ENCODE measurements around the gene ITGA3. TPM values are rescaled to one million over a fixed set of nuclear protein-coding genes. Genes with fewer than 3 reads are reported as not detected.

ITGA3 gene
- total and polyA plus RNA-seq, 2 of the 13 experiments (the other 11 are each of a cell fraction or from before 2014, with no cell fraction given): 0.48 to 0.69 TPM

DNA sequence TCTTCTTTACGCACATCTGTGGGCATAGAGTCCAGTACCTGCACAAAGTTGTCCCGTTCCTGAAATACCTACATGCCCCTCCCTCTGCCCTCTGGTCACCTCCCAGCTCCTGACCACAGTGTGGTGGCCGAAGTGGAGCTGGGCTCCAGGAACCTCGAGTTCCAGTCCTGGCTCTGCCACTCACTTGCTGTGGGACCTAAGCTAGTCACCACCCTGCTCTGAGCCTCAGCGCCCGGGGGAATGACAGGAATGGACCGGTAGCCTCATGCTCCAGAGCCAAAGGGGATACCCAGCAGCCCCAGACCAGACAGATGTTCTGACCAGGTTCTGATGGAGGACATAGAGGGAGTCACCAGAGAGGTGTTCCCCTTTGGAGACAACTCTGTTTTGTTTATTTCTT lies 26.7 kb upstream of the ITGA3 start:
- BruUV-seq (replicated peaks): no TSS peak

DNA sequence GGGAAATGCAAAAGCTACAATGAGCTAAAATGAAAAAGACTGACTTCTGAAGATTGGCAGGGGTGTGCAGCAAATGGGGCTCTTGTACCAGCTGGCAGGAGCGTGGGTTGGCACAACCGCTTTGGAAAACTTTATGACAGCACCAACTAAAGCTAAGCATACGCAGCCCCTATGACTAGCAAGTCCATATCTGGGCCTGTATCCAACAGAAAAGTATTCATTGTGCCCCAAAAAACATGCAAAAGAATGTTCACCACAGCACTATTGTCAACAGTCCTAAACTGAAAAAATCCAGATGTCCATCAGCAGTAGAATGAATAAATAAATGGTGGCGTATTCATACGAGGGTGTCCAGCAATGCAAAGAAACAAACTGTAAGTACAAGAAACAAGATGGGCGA lies 22.6 kb upstream of the ITGA3 start:
- no peak for ATAC-seq
- CTCF ChIA-PET (ENCODE audit: low intra/inter-chr PET ratio, low total read pairs): no interaction called here
- POLR2A ChIA-PET: no interaction called here
- Histone ChIP-seq H3K9ac (ENCODE audit: insufficient read depth, low read depth, low read length) (no peak overlapping the region), H3K79me2 (ENCODE audit: insufficient read depth, low read length) (no peaks in the 10 kb centered on the region), H3K36me3 (replicated peaks in 1 of 2; ENCODE audit: control insufficient read depth in 1 of 2, insufficient read depth in 2 of 2, low read length in 2 of 2) (no peaks in the 10 kb centered on the region), H3K9me3 (ENCODE audit: low read length) (no peaks in the 10 kb centered on the region), H4K20me1 (ENCODE audit: insufficient read depth, low read length) (no peaks in the 10 kb centered on the region), H3K27ac (ENCODE audit: extremely low read length, insufficient read depth, low read length) (no peak overlapping the region), H3K27me3 (ENCODE audit: control insufficient read depth in 1 of 2, insufficient read depth in 2 of 2, low read length in 2 of 2) (peaks cover 0 to 9% of the 10 kb centered on the region in 2 experiments; a peak in 2 of 5 replicates), H2AFZ (ENCODE audit: low read length) (no peak overlapping the region), H3K4me1 (ENCODE audit: insufficient read depth, low read length) (peaks cover 34% of the 10 kb centered on the region), H3K4me3 (replicated peaks in 1 of 3; ENCODE audit: insufficient read depth in 1 of 3, low read depth in 2 of 3, low read length in 3 of 3) (no peak overlapping the region), H3K4me2 (ENCODE audit: low read depth, low read length) (no peak overlapping the region)
- intact Hi-C loops (cut with micrococcal nuclease; ENCODE audit: unreplicated experiment): no loop called here
- 55% methylated on average over 6 of the region's 6 CpGs for WGBS (ENCODE audit: low lambda C conversion rate)
- in situ Hi-C loops (cut with HindIII; ENCODE audit: extremely low pct_ligation_motif_present, low pct_unique_long_range_greater_than_20kb): no loop called here
- DNase-seq (ENCODE audit: low spot score): no peak
- no TSS peak for BruUV-seq (replicated peaks)
- FAIRE-seq: no peak
- TF ChIP-seq ZNF615 (CRISPR knock-in tag; IDR thresholded peaks at IDR 0.05; ENCODE audit: borderline replicate concordance) (no peak), ZNF143 (CRISPR knock-in tag; IDR thresholded peaks at IDR 0.05) (no peak), ZSCAN12 (CRISPR knock-in tag; IDR thresholded peaks at IDR 0.05) (no peak), TARDBP (CRISPR knock-in tag; IDR thresholded peaks at IDR 0.05) (no peak), NCOA5 (CRISPR knock-in tag; IDR thresholded peaks at IDR 0.05) (no peak), DNMT3B (CRISPR knock-in tag; conservative IDR thresholded peaks at IDR 0.05) (no peak)
- TF ChIP-seq, protein P1, sequence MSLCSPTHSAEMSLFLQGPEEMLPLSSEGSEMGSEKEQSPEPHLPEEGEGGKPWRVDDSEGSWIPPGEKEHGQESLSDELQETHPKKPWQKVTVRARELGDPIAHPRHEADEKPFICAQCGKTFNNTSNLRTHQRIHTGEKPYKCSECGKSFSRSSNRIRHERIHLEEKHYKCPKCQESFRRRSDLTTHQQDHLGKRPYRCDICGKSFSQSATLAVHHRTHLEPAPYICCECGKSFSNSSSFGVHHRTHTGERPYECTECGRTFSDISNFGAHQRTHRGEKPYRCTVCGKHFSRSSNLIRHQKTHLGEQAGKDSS (CRISPR knock-in tag; IDR thresholded peaks at IDR 0.05; ENCODE audit: borderline replicate concordance, low read depth): no peak
- TF ChIP-seq, protein P2, sequence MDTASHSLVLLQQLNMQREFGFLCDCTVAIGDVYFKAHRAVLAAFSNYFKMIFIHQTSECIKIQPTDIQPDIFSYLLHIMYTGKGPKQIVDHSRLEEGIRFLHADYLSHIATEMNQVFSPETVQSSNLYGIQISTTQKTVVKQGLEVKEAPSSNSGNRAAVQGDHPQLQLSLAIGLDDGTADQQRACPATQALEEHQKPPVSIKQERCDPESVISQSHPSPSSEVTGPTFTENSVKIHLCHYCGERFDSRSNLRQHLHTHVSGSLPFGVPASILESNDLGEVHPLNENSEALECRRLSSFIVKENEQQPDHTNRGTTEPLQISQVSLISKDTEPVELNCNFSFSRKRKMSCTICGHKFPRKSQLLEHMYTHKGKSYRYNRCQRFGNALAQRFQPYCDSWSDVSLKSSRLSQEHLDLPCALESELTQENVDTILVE (CRISPR knock-in tag; IDR thresholded peaks at IDR 0.05): no peak

More for the DNA sequence above, 26.7 kb upstream of the ITGA3 start:
- H4K20me1 ChIP-seq (ENCODE audit: insufficient read depth, low read length): no peaks in the 10 kb centered on the region
- H3K9me3 ChIP-seq (ENCODE audit: low read length): no peaks in the 10 kb centered on the region
- no peak overlapping the region for H3K9ac ChIP-seq (ENCODE audit: insufficient read depth, low read depth, low read length)
- H3K4me1 ChIP-seq (ENCODE audit: insufficient read depth, low read length): peaks cover under 1% of the 10 kb centered on the region; the same call in 1 of the 2 replicates
- H3K27me3 ChIP-seq (ENCODE audit: control insufficient read depth in 1 of 2, insufficient read depth in 2 of 2, low read length in 2 of 2): peaks cover 0 to 7% of the 10 kb centered on the region in 2 experiments; a peak in 2 of 5 replicates
- ChIA-PET POLR2A (no interaction called here), CTCF (ENCODE audit: low intra/inter-chr PET ratio, low total read pairs) (interaction anchor here (4.9 kb wide), 1 partner anchor 58 kb away, joined by 71 read pairs; no protein-coding TSS in a partner anchor)
- FAIRE-seq (no peak), ATAC-seq (no peak), DNase-seq (ENCODE audit: low spot score) (no peak)
- WGBS (ENCODE audit: low lambda C conversion rate): 31% methylated on average over 6 of the region's 7 CpGs
- intact Hi-C loops (cut with micrococcal nuclease; ENCODE audit: unreplicated experiment) (no loop called here), in situ Hi-C loops (cut with HindIII; ENCODE audit: extremely low pct_ligation_motif_present, low pct_unique_long_range_greater_than_20kb) (loop anchor here (5.0 kb wide), 1 partner anchor 58 kb away; no protein-coding TSS in a partner anchor)
- TF ChIP-seq, protein P3, sequence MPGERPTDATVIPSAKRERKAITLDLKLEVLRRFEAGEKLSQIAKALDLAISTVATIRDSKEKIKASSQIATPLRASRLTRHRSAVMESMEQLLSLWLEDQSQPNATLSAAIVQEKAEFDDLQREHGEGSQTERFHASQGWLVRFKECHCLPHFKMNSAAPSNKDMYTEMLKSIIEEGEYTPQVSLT (CRISPR knock-in tag; IDR thresholded peaks at IDR 0.05; ENCODE audit: borderline replicate concordance, low read depth): no peak
- no peak for TF ChIP-seq ELF4 (CRISPR knock-in tag; IDR thresholded peaks at IDR 0.05; ENCODE audit: borderline replicate concordance)
- TF ChIP-seq, protein P4, sequence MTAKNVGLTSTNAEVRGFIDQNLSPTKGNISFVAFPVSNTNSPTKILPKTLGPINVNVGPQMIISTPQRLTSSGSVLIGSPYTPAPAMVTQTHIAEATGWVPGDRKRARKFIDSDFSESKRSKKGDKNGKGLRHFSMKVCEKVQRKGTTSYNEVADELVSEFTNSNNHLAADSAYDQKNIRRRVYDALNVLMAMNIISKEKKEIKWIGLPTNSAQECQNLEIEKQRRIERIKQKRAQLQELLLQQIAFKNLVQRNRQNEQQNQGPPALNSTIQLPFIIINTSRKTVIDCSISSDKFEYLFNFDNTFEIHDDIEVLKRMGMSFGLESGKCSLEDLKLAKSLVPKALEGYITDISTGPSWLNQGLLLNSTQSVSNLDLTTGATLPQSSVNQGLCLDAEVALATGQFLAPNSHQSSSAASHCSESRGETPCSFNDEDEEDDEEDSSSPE (CRISPR knock-in tag; IDR thresholded peaks at IDR 0.05): no peak
- no peak for TF ChIP-seq ARNT2 (CRISPR knock-in tag; IDR thresholded peaks at IDR 0.05; ENCODE audit: low read depth)
- TF ChIP-seq ZNF768 (CRISPR knock-in tag; IDR thresholded peaks at IDR 0.05): no peak
- TF ChIP-seq ZBTB42 (CRISPR knock-in tag; IDR thresholded peaks at IDR 0.05): no peak
- no peak for TF ChIP-seq HOXA9 (CRISPR knock-in tag; IDR thresholded peaks at IDR 0.05; ENCODE audit: borderline replicate concordance)
- no peak for TF ChIP-seq PTBP1 (IDR thresholded peaks at IDR 0.05; ENCODE audit: low read depth, low read length, poor library complexity, severe bottlenecking)
- no peak for TF ChIP-seq ZKSCAN5 (CRISPR knock-in tag; IDR thresholded peaks at IDR 0.05)
- no peaks in the 10 kb centered on the region for H3K36me3 ChIP-seq (replicated peaks in 1 of 2; ENCODE audit: control insufficient read depth in 1 of 2, insufficient read depth in 2 of 2, low read length in 2 of 2)
- no peak overlapping the region for H2AFZ ChIP-seq (ENCODE audit: low read length)
- no peak overlapping the region for H3K27ac ChIP-seq (ENCODE audit: extremely low read length, insufficient read depth, low read length)
- H3K79me2 ChIP-seq (ENCODE audit: insufficient read depth, low read length): no peaks in the 10 kb centered on the region
- H3K4me3 ChIP-seq (replicated peaks in 1 of 3; ENCODE audit: insufficient read depth in 1 of 3, low read depth in 2 of 3, low read length in 3 of 3): no peak overlapping the region
- no peak overlapping the region for H3K4me2 ChIP-seq (ENCODE audit: low read depth, low read length)
